KMS-11 (cell line): ENCODE measurements around the gene NPR1.
A peak's percentile ranks its signal among the peaks of the same experiment; 100 is the strongest.

Experiments used
- H2AFZ ChIP-seq: fragments of 200-600 bp; sonication (generic); 2 replicates; pipeline ENCODE4 v1.6.1; 2016; ENCODE audit warnings: antibody characterized with exemption, mixed run types, low read depth
- H3K27ac ChIP-seq: fragments of 200-600 bp; sonication (generic); 2 replicates; pipeline ENCODE4 v1.6.1; 2016; ENCODE audit warnings: mild to moderate bottlenecking, mixed run types
- H3K27me3 ChIP-seq: fragments of 200-600 bp; sonication (generic); 2 replicates; pipeline ENCODE4 v1.6.1; 2017; ENCODE audit warnings: mild to moderate bottlenecking, low read depth, mixed run types, moderate library complexity; ENCODE audit not compliant: insufficient read depth
- H3K36me3 ChIP-seq: fragments of 200-600 bp; sonication (generic); 2 replicates; pipeline ENCODE4 v1.6.1; 2017; ENCODE audit warnings: mild to moderate bottlenecking, mixed run types; ENCODE audit not compliant: insufficient read depth
- H3K4me1 ChIP-seq: fragments of 200-600 bp; sonication (generic); 2 replicates; pipeline ENCODE4 v1.6.1; 2016; ENCODE audit warnings: mild to moderate bottlenecking, low read depth, mixed run types; ENCODE audit not compliant: poor library complexity, severe bottlenecking
- H3K4me2 ChIP-seq: fragments of 200-600 bp; sonication (generic); 2 replicates; pipeline ENCODE4 v1.7.0; 2016; ENCODE audit warnings: mild to moderate bottlenecking, mixed run types
- H3K4me3 ChIP-seq: fragments of 200-600 bp; sonication (generic); IDR thresholded peaks from 2 replicates; pipeline ENCODE4 v1.6.1; 2017; ENCODE audit warnings: low read depth, low read length, mixed read lengths; ENCODE audit not compliant: insufficient read depth
- H3K79me2 ChIP-seq: fragments of 200-600 bp; sonication (generic); 2 replicates; pipeline ENCODE4 v1.6.1; 2016; ENCODE audit warnings: low read depth, mixed run types; ENCODE audit not compliant: insufficient read depth
- H3K9ac ChIP-seq: fragments of 200-600 bp; sonication (generic); 2 replicates; pipeline ENCODE4 v1.6.1; 2016; ENCODE audit warnings: mild to moderate bottlenecking, mixed run types
- H4K20me1 ChIP-seq: fragments of 200-600 bp; sonication (generic); 2 replicates; pipeline ENCODE4 v1.6.1; 2016; ENCODE audit warnings: mild to moderate bottlenecking, mixed run types; ENCODE audit not compliant: insufficient read depth
- TF ChIP-seq, protein P1 (sequence below): fragments of 200-600 bp; sonication (generic); conservative IDR thresholded peaks from 2 replicates; pipeline ENCODE4 v1.6.1; 2017; ENCODE audit warnings: low read depth, mild to moderate bottlenecking, antibody characterized with exemption, low read length, moderate library complexity, mixed read lengths

NPR1 gene

DNA sequence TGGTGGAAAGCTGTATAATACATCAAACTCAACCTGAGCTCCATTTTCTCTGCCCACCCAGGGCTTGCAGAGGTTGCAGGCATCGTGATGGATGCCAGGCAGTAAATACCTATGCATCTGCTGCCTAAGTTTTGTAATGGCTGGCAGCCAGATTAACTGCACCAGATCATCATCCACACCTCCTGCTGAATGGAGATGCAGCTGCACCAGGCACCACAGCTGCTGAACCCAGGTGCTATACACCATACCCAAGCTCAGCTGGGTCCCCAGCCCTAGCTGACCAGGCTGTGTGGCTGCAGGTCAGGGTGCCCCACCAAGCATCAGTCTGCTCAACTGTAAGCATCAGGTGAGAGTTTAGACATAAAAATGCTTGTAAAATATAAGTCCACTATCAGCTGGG, 26.7 kb upstream of the NPR1 start:
- H3K4me2 ChIP-seq, result no peak overlapping the region

DNA sequence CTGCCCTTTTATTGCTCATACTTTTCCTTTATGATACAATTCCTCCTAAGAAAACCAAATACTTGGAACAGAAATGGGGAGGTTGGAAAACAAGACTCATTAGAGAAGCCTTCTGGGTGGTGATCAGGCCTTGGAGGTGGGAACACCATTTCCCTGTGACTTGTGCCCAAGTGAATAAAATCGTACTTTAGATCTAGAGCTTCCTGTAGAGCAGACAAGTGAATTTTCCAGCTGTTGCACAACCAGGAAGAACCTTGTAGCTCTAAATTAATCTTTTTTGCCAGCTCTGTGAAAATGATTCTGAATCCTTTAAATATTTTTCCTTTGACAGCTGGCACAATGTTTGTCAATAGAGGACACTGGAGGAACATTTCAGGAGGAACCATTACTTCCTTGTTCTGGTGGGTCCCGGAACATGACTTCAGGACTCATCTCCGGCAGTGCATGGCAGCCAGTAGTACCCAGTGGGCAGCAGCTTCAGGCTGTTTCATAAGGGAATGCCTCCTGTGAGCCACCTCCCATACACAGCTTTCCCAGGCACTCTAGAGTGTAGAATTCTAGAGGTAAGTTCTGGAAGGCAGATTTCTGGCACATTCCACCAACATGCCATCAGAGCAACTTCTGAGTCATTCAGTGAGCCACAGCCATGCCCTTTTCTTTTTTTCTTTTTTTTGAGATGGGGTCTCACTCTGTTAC, 25.5 kb upstream of the NPR1 start:
- Histone ChIP-seq H3K9ac (no peak overlapping the region), H3K4me3 (no peak overlapping the region), H3K79me2 (no peaks in the 10 kb centered on the region), H3K4me2 (no peak overlapping the region), H3K27me3 (no peaks in the 10 kb centered on the region), H4K20me1 (no peaks in the 10 kb centered on the region), H3K27ac (no peak overlapping the region), H3K4me1 (peaks cover 7% of the 10 kb centered on the region), H2AFZ (no peak overlapping the region), H3K36me3 (no peaks in the 10 kb centered on the region)
- TF ChIP-seq, protein P1, sequence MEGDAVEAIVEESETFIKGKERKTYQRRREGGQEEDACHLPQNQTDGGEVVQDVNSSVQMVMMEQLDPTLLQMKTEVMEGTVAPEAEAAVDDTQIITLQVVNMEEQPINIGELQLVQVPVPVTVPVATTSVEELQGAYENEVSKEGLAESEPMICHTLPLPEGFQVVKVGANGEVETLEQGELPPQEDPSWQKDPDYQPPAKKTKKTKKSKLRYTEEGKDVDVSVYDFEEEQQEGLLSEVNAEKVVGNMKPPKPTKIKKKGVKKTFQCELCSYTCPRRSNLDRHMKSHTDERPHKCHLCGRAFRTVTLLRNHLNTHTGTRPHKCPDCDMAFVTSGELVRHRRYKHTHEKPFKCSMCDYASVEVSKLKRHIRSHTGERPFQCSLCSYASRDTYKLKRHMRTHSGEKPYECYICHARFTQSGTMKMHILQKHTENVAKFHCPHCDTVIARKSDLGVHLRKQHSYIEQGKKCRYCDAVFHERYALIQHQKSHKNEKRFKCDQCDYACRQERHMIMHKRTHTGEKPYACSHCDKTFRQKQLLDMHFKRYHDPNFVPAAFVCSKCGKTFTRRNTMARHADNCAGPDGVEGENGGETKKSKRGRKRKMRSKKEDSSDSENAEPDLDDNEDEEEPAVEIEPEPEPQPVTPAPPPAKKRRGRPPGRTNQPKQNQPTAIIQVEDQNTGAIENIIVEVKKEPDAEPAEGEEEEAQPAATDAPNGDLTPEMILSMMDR, result no peak

More for the DNA sequence above, 26.7 kb upstream of the NPR1 start:
- H2AFZ ChIP-seq, result no peak overlapping the region
- no peaks in the 10 kb centered on the region for H3K36me3 ChIP-seq
- H3K27me3 ChIP-seq, result no peaks in the 10 kb centered on the region
- peaks cover 5% of the 10 kb centered on the region for H3K4me1 ChIP-seq
- H4K20me1 ChIP-seq, result no peaks in the 10 kb centered on the region
- H3K4me3 ChIP-seq, result no peak overlapping the region
- H3K79me2 ChIP-seq, result no peaks in the 10 kb centered on the region
- no peak overlapping the region for H3K27ac ChIP-seq
- TF ChIP-seq, protein P1, result no peak
- H3K9ac ChIP-seq, result no peak overlapping the region

DNA sequence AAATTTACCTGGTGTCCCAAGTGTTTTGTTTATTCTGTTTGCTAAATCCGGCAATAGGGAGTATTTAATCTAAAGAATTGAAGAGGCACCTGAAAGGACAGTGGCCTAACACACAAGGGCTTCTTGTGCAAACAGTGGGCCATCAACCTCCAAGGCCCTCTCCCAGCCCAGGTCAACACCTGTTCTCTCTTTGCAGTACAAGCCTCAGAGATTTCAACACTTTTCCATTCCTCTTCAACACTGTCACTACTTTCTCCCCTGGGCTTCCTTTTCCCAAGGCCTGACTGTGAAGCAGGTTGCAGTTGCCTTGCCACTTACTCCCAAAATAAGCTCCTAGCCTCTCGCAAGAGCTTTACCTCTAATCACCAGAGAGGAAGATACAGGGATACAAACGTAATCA, 23.2 kb upstream of the NPR1 start:
- no peaks in the 10 kb centered on the region for H3K27me3 ChIP-seq
- peaks cover 13% of the 10 kb centered on the region for H3K79me2 ChIP-seq
- H3K4me2 ChIP-seq, result no peak overlapping the region
- H2AFZ ChIP-seq, result no peak overlapping the region
- H3K4me1 ChIP-seq, result peaks cover 20% of the 10 kb centered on the region
- no peaks in the 10 kb centered on the region for H3K36me3 ChIP-seq
- no peaks in the 10 kb centered on the region for H4K20me1 ChIP-seq
- H3K9ac ChIP-seq, result no peak overlapping the region
- no peak overlapping the region for H3K4me3 ChIP-seq
- no peak overlapping the region for H3K27ac ChIP-seq
- TF ChIP-seq, protein P1, result no peak

DNA sequence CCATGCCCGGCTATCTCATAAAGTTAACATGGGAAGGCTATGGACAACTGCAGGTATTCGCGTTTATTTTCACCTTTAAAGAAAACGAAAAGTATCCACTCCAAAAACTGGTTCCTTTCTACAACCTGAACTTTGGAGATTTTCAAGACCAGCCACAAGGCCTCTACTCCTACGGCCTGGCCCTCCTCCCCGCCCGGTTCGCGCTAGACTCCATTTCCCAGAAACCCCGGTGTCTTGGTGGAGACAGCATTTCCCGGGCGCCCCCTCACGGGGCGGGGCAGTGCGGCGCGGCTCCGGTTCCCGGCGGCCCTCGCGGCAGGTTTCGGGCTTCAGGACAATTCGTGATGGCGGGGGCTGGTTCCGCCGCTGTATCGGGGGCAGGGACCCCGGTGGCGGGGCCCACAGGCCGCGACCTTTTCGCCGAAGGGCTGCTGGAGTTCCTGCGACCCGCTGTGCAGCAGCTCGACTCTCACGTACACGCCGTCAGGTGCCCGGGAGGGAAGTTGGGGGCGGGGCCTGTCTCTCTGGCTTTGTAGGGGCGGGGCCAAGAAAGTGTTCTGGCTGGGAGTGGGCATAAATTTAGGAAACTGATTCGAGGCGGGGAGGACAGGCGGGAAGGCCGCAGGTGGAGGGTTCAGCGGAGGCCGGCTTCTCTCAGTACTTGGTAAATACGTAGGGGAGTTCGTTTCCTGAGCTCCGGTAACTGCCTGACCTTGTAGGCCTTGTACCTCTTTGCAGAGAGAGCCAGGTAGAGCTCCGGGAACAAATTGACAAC, 19.9 kb upstream of the NPR1 start, which contains the start of gene SNAPIN:
Gene SNAPIN, plus strand, starts transcription at position 304 of the 775 bp plus-strand sequence. Its CDS starts 41 bp downstream, at position 345.
- H3K27ac ChIP-seq, result peak within 1 kb of the TSS; percentile 49
- peaks cover 15% of the 10 kb centered on the region for H3K4me1 ChIP-seq
- peak within 1 kb of the TSS; percentile 100 for H3K4me3 ChIP-seq
- TF ChIP-seq, protein P1, result peak; percentile 64
- peak within 1 kb of the TSS; percentile 73 for H3K9ac ChIP-seq
- H3K4me2 ChIP-seq, result peak within 1 kb of the TSS; percentile 66
- no peaks in the 10 kb centered on the region for H4K20me1 ChIP-seq
- H3K27me3 ChIP-seq, result no peaks in the 10 kb centered on the region
- H3K36me3 ChIP-seq, result peaks cover 28% of the 10 kb centered on the region; the same call in 1 of the 2 replicates
- peak within 1 kb of the TSS; percentile 97 for H2AFZ ChIP-seq
- H3K79me2 ChIP-seq, result peaks cover 13% of the 10 kb centered on the region
